KMS-11 (cell line): ENCODE measurements around the gene CD5L.
A peak's percentile ranks its signal among the peaks of the same experiment; 100 is the strongest.

Experiments used
- H2AFZ ChIP-seq: fragments of 200-600 bp; sonication (generic); 2 replicates; pipeline ENCODE4 v1.6.1; 2016; ENCODE audit warnings: antibody characterized with exemption, mixed run types, low read depth
- H3K27ac ChIP-seq: fragments of 200-600 bp; sonication (generic); 2 replicates; pipeline ENCODE4 v1.6.1; 2016; ENCODE audit warnings: mild to moderate bottlenecking, mixed run types
- H3K27me3 ChIP-seq: fragments of 200-600 bp; sonication (generic); 2 replicates; pipeline ENCODE4 v1.6.1; 2017; ENCODE audit warnings: mild to moderate bottlenecking, low read depth, mixed run types, moderate library complexity; ENCODE audit not compliant: insufficient read depth
- H3K36me3 ChIP-seq: fragments of 200-600 bp; sonication (generic); 2 replicates; pipeline ENCODE4 v1.6.1; 2017; ENCODE audit warnings: mild to moderate bottlenecking, mixed run types; ENCODE audit not compliant: insufficient read depth
- H3K4me1 ChIP-seq: fragments of 200-600 bp; sonication (generic); 2 replicates; pipeline ENCODE4 v1.6.1; 2016; ENCODE audit warnings: mild to moderate bottlenecking, low read depth, mixed run types; ENCODE audit not compliant: poor library complexity, severe bottlenecking
- H3K4me2 ChIP-seq: fragments of 200-600 bp; sonication (generic); 2 replicates; pipeline ENCODE4 v1.7.0; 2016; ENCODE audit warnings: mild to moderate bottlenecking, mixed run types
- H3K4me3 ChIP-seq: fragments of 200-600 bp; sonication (generic); IDR thresholded peaks from 2 replicates; pipeline ENCODE4 v1.6.1; 2017; ENCODE audit warnings: low read depth, low read length, mixed read lengths; ENCODE audit not compliant: insufficient read depth
- H3K79me2 ChIP-seq: fragments of 200-600 bp; sonication (generic); 2 replicates; pipeline ENCODE4 v1.6.1; 2016; ENCODE audit warnings: low read depth, mixed run types; ENCODE audit not compliant: insufficient read depth
- H3K9ac ChIP-seq: fragments of 200-600 bp; sonication (generic); 2 replicates; pipeline ENCODE4 v1.6.1; 2016; ENCODE audit warnings: mild to moderate bottlenecking, mixed run types
- H4K20me1 ChIP-seq: fragments of 200-600 bp; sonication (generic); 2 replicates; pipeline ENCODE4 v1.6.1; 2016; ENCODE audit warnings: mild to moderate bottlenecking, mixed run types; ENCODE audit not compliant: insufficient read depth
- CTCF ChIP-seq: fragments of 200-600 bp; sonication (generic); conservative IDR thresholded peaks from 2 replicates; pipeline ENCODE4 v1.6.1; 2017; ENCODE audit warnings: low read depth, mild to moderate bottlenecking, antibody characterized with exemption, low read length, moderate library complexity, mixed read lengths

Gene CD5L

GRCh38 chr1:157782931-157783330, 58.7 kb downstream of the CD5L start:
- no peak for TF ChIP-seq CTCF
- Histone ChIP-seq H3K4me3 (no peak overlapping the region), H3K4me2 (no peak overlapping the region), H2AFZ (no peak overlapping the region), H3K27ac (no peak overlapping the region), H4K20me1 (no peaks in the 10 kb centered on the region), H3K79me2 (no peaks in the 10 kb centered on the region), H3K4me1 (peaks cover 47% of the 10 kb centered on the region), H3K9ac (no peak overlapping the region), H3K36me3 (no peaks in the 10 kb centered on the region), H3K27me3 (no peaks in the 10 kb centered on the region)

- Histone ChIP-seq H3K27ac (peak overlapping the region; percentile 32), H3K79me2 (no peaks in the 10 kb centered on the region), H3K27me3 (no peaks in the 10 kb centered on the region), H3K4me3 (no peak overlapping the region), H3K4me2 (peak overlapping the region; percentile 76), H4K20me1 (no peaks in the 10 kb centered on the region), H3K9ac (no peak overlapping the region), H3K36me3 (no peaks in the 10 kb centered on the region), H2AFZ (no peak overlapping the region), H3K4me1 (peaks cover 63% of the 10 kb centered on the region)
- TF ChIP-seq CTCF = no peak
Measured at GRCh38 chr1:157781048-157781447, 60.6 kb downstream of the CD5L start.
